HG03064 (cell line): ENCODE measurements around the gene ERH.

Source experiments
- ATAC-seq: cut with Tn5 transposase; IDR thresholded peaks from one replicate; pipeline ENCODE4 v1.9.1; 2021; ENCODE audit warnings: low read depth; ENCODE audit not compliant: unreplicated experiment

Gene ERH

DNA sequence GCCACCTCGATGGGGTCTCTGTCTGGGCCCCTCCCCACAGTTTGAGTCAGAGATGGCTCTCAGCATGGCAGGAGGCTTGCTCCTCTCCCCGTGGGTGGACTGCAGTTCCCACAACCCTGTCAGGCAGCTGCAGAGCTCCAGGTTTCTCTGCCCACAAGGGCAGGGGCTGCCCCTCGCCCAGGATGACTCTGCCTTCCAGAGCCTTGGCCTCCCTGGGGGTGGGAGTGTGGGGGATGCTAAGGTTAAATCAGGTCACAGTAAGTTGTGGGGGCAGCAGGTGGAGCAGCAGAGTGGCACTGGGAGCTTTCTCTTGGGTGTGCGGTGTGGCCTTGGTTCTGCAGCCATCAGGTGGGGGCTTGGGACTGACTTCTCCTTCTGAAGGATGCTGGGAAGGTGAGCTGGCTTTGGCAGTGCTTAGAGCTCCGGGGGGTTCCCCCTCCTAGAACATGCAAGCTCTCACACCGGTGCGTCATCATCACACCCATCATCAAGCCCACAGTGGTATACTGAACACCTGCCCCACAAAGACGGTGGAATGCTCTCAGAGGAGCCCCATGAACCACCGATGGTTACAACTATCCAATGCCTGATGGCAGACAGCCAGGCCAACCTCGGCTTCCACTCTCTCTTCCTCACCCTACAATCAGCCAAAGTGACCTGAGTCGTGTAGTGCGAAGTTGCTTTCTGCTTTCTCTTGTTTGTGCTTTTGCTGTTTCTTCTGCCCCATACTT lies 39.7 kb downstream of the ERH start:
- no peak for ATAC-seq

DNA sequence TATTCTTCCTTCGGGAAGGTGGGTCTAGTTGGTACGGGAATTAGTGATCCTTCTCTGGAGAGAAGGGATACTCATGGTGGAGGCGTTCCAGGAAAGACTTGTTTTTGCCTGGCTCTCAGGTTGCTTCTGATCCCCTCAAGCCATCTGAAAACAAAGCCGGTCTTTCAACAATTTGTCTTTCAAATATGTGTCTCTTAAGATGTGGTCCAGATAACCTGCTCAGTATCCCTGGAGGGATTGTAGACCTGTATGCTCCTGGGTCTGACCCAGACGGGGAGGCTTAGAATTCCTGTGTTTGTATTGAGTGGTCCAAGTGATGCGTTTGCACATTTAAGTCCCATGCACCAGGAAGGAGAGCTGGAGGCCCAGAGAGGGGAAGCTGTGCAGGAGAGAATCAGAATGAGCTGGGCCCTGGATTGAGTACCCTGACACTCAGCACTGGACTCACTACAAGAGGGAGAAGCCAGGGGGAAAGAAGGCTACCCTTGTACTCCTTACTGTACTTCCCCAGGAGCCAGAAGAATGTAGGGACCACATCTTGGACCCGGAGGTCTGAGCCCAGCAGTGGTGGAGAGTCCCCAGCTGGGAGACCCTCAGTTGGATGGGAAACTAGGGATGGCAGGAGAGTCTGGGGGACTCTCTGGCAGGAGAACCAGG lies 40.4 kb downstream of the ERH start:
- ATAC-seq = no peak

DNA sequence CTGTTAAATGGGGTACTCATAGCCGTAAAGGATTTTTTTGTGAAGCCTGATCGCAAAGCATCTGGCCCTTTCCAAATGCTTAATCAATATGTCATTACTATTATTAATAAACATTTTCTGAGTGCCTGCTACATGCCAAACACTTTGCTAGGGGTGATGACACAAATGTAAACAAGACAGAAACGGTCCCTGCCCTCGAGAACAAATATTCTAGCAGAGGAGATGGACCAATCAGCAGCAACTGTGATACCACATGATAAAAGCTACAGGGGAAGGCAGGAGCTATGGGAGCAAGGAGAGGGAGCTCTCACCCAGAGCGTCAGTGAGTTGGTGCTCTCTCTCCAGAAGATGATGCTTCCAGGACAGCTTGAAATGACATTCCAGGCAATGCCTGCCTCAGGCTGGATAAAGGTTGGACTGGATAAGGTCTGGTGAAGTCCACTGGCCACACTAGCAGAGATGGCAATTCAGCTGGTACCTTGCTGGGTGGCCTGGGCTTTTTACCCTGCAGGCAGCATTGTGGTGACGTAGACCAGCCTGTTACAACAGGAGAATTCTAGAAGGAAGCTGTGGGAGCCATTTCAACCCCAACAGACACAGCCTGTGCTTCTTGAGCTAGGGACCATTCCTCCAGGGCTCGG lies 41.1 kb downstream of the ERH start:
- ATAC-seq = no peak

DNA sequence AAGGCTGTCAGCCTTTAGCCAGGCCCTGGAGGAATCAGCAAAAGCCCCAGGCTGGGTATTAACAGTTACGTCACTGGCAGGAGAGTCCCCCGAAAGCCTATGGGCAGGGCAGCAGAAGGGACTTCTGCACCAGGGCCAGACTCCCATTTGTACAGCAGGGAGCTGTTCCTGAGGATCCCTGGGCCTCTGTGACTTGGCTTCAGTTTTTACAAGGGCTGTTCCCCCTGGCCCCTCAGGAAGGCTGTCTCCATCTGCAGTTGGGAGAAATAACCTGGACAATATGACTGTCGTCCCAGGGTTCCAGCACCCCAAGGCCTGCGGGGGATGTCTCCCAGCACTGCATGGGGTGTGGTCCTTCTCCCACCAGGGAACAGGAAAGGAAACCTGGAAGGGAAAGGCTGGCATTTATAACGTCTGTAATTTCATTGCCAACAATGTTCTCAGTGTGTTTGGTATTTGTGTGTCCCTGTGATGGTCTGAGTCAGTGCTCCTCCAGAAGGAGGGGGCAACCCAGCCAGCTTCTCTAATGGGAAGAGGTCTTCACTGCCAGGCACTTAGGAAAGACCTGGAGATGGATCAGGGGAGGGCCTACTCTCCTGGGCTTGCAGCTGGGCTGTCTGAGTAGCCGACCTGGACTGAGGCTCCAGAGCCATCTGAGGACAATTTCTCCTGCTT lies 42.4 kb downstream of the ERH start:
- no peak for ATAC-seq

DNA sequence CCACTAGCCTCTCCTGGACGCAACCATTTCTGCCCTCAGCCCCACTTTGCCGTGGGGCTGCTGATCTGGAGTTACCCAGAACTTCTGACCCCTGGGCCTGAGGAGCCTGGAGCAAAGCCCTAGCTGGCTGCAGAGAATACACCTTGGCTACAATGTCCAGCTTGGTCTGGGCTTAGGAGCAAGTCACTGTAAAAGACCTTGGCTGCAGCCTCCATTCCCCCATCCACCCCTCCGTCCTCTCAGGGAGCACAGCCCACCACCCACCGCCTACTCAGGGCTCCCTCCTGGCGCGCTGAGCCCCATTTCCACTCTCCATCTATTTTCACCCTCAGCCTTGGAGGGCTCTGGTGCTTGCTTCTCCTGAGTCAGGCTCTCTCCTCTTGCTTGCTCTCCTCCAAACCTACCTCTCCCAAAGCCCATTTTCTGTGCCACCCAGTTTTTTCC lies 42.9 kb downstream of the ERH start:
- ATAC-seq = no peak

DNA sequence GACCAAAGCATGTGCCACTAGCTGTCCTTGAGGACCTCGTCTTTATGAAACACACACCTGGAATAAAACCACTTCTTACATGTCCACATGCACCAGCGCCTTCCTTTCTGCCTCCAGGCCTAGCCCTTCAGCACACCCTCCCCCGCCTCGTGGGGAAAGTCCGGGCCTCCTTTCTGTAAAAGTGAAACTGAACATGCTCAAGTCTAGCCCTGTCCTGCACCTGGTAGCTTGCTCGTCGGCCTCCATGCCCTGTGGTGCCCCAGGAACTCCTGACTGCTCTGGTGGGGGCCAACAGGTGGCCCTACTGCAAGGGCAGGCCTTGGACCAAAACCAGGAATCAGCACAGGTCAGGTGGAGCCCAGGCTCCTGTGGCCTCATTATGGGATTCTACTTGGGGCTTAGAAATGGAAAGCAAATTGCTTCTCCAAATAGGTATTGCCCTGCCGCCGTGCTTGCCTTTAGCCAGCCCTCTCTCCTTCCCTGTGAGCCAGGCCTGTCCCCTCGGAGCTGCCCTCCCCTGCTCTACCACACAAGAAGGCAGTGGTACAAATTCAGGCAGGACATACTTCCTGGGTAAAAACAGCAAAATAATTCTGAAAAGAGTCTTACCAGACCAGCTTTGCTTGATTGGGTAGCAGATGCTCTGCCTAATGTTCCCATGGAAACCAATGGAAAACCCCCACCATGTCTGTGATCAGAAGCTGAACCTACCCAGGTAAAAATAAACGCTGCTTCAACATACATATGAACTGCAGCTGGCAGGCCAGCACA lies 43.5 kb downstream of the ERH start:
- peak; percentile 78 for ATAC-seq

DNA sequence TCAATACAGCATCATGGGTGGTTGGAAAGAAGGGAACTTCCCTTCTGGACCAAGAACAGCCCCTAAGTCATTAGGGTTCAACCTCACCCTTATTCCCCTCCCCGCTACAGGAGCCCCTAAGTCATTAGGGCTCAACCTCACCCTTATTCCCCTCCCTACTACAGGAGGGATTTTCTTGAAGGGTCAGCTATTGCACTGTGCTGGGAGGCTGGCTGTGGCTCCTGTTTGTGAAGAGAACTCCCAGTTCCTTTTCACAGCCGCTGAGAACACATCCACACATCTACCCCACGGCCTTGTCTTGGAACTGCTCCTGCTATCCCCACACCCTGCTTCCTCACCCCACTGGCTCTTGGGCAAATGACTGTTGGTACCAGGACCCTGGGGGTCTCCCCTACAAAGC lies 44.9 kb downstream of the ERH start:
- ATAC-seq = no peak

DNA sequence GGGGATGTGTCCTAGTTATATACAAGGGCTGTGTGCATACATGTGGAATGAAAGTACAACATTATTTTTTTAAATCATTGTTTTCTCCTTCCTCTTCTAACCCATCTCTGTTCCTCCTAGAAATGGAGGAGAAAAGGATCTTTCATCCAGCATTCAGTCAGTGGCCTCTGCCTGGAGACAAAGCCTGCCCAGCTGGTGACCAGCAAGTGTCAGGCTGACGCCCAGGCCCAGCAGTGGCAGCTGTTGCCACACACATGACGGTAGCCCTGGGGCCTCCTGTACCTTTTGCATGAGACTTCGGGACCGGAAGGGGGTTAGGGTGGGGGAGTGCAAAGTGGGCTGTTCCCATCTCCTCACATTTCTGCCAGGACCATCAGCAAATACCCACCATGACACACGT lies 46.2 kb downstream of the ERH start:
- ATAC-seq = no peak

DNA sequence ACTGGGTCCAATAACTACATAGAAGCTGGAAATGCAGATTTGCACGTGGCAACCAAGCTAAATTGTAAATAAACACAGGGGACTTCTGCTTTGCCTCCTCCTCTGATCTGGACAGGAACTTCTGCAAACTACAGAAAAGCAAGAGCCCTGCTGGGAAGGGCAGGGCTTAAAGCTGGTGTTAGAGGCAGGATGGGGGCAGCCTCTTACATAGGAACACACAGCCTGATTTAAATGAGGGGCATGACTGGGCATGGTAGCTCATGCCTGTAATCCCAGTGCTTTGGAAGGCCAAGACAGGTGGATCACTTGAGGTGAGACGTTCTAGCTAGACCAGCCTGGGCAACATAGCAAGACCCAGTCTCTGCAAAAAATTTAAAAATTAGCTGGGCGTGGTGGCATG lies 46.7 kb downstream of the ERH start:
- ATAC-seq = no peak

DNA sequence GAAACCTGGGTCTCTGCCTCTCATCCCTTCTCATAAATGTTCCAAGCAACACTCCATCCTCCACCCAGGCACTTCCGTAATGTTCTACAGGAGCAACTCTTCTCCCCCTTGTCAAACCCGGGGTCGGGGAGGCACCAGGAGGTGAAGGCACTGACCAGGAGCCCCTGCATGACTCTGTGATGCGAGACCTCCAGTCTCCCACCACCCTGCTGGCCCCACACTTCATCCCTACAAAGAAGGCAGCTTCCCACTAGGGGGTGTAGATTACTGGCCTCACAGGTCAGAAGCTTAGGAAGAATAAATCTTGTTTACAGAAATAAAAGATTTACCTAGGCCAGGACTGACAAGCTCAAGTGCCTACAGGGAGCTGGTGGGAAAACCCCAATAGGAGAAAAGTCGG lies 47.2 kb downstream of the ERH start:
- ATAC-seq = no peak

DNA sequence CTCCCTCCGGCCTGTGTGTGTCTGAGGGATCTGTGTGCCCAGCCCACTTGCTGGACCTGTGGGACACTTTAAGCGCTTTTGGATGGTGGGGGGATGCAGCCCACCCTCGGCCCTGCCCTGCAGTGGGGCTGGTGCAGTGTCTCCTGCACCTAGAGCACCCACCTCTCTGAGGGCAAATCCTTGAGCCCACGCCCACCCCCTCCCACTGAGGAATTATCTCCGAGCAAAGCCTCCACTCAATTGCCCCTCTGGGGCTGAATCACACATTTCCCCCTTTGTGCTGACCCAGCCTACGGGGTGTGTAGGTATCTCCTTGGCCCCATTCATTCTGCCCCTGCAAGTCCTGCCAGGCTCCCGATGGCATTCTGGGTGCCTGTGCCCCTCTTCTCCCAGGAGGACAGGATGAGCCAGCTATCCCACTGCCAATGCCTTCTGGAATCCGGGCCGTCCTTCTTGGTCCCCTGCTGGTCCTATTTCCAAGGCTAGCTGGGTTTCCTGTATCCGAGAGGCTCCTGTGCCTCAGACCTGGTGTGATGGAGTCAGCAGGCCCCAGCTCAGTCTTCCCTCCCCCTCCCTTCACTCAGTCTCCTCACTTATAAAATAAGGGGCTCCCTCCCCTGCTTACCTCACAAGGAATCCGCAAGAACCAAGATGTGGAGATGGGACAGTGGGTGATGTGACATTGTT lies 48.9 kb downstream of the ERH start:
- no peak for ATAC-seq

DNA sequence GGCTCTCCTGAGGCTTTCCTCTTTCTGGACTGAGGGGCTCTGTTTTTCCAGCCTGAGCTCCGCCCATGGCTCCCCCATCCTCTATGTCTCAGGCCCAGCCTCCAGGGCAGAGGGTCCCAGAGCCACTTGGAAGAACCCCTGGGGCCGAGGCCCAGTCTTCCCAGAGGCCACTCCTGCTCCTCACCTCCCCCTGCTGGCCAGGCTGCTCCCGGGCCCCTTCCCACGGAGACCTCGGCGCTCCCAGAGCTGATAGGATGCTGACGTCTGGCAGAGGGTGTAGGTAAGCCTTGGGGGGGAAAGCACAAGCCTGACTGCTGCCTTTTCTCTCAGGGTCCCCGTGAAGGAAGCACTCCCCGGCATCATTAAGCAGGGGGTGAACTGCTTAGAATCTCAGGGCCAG lies 51.4 kb downstream of the ERH start:
- no peak for ATAC-seq

DNA sequence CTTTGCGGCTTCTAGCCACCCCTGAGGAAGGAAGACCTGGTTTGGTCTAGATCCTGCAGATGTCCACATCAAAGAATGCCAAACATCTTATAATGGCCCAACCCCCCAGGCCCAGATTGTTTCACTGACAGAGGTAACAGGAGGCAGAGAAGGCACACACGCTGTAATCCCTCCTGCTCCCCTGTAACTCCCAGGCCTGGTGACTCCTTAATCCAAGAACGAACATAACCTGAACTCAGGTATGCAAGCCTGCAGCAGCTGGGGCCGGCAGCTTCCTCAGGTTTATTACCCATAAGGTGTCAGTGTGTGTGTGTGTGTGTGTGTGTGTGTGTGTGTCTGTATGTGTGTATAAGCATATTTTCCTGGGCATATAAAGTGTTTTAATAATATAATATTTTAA lies 52.7 kb downstream of the ERH start:
- no peak for ATAC-seq

DNA sequence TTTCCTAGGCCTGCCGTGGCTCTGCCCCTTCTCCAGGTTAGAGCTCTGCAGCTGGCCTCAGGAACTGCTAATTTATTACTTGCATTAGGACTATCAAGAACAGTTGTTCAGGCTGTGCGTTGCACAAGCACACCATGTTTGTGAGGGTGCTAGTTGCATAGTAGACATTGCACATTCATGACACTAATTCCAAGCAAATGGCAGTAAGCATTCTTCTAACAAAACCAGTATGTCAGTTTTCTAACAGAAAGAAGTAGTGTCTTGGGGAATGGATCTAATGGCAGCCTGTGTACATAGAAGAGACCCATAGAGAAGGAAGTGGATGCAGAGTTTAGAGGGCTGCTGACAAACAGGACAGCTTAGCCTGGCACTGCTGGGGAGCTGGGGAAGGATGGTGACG lies 53.9 kb downstream of the ERH start:
- ATAC-seq = no peak

DNA sequence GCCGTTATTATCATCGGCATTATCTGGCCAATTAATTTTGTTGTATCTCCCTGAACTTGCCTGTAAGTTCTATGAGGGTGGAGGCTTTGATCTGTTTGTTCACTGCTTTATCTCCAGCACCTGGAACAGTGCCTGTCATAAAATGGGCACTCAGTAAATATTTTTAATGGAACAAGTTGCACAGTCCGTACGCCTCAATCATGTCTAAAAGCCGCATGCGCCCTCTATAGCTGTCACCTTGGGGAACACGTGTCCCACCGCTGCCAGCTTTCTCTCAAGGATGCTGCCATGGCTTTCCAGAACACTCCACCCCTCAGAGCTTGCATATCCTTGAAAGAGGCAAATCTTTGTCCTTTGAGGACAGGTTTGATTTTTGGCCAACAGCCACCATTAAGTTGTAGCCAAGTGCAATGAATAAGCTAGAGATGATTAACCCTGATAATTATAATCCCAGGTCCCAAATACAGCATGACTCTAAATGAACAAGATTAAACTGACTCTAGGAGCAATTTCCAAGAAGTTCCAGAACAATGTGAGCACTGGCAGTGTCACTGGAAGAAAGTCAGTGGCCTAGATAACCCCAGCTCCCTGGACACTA lies 55.1 kb downstream of the ERH start:
- ATAC-seq = no peak

DNA sequence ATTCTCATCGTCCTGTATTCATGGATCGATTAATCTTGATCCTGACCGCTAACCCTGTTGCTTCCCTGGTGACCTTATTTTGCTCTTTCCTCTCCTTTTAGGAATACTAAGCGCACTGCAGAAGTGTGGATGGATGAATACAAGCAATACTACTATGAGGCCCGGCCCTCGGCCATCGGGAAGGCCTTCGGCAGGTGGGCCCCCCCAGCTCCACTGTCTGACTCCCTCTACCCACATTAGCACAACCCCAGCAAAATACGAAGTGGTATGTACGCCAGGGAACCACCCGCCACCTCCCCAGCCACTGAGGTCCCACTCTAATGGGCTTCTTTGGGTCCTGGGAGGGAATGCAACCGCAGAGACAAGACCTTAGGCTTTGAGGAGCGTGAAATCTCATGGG lies 58.7 kb downstream of the ERH start:
- no peak for ATAC-seq

DNA sequence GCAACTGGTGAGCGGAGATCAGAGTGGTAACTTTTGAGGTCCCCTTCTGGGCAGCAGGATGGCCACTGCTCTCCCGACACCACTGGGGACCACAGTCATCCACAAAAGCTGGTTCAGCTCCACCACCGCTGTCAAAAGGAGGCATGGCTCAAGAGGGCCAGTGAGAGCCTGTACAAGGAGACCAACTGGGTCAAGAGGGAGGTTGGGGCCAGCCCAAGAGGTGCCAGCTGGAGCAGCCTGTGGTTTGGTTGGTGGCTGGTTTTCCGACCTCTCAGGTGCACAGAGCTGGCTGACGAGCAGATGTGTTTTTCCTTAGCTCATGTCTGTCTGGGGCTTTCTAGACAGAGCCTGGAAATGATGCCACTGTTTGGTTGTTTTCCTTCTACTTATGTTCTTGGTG lies 60.1 kb downstream of the ERH start:
- ATAC-seq = no peak

DNA sequence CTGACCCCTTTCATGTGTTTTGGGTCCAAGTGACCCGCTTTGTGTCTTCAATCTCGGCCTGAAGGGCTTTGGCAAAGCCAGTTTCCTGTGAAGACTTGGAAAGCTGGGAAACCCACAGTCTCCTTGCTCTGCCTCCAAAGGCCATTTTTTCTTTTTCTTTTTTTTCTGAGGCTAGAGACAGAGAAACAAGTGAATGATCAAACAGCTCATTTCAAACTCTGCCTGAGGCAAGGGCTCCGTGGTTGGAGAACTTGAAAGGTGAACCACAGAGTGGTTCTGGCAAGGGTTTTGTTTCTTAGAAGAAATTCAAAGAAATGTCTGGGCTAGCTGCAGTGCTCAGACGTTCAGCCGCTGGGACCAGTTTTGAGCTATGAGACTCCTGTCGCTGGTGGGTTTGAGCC lies 62.7 kb downstream of the ERH start:
- no peak for ATAC-seq

DNA sequence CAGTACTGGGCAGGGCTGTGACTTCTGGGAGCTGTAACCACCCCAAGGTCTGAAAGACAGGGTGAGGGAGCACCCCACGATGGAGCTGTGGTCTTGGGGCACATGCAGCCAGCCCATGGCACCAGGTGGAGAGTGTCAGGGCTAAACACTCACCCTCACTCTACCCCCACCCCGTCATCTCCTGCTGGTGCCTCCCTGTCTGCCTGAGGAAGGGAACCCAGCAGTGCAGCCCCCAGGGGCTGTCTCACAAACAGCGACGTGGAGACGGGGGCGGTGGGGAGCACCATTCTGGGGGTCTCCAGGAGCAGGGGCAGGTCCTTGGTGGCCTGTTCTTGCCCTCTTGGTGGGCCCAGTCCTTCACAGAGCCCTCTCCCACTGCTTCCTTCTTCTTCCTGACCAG lies 63.5 kb downstream of the ERH start:
- ATAC-seq = no peak
